Central memory CD8-positive, alpha-beta T cell (primary cell): ENCODE results near the gene CHRNA7.

ENCODE experiments used
- ATAC-seq: fragments of 150-1000 bp; cut with Tn5 transposase; replicated peaks from 2 replicates; pipeline ENCODE4 v1.10.0; 2022; ENCODE audit warnings: mild to moderate bottlenecking, moderate FRiP score, moderate number of reproducible peaks; ENCODE audit not compliant: poor library complexity, severe bottlenecking; ENCODE audit errors: extremely low read depth
- DNase-seq, 2 donors: peaks; one replicate each; pipeline ENCODE4 v3.0.0; 2021; ENCODE audit warnings: low spot score in 2 of 2
- H3K27ac Mint-ChIP-seq: one replicate; pipeline ENCODE4 v1.8.0; 2022; ENCODE audit warnings: low read depth, mild to moderate bottlenecking, moderate library complexity, mixed read lengths
- H3K27me3 Mint-ChIP-seq: one replicate; pipeline ENCODE4 v1.8.0; 2022; ENCODE audit warnings: mixed read lengths
- H3K36me3 Mint-ChIP-seq: one replicate; pipeline ENCODE4 v1.8.0; 2022; ENCODE audit warnings: mild to moderate bottlenecking, moderate library complexity, mixed read lengths; ENCODE audit not compliant: insufficient read depth
- H3K4me1 Mint-ChIP-seq: one replicate; pipeline ENCODE4 v1.8.0; 2022; ENCODE audit warnings: mixed read lengths
- H3K4me3 Mint-ChIP-seq: one replicate; pipeline ENCODE4 v1.8.0; 2022; ENCODE audit warnings: mild to moderate bottlenecking, moderate library complexity, mixed read lengths
- H3K9me3 Mint-ChIP-seq: one replicate; pipeline ENCODE4 v1.8.0; 2022; ENCODE audit warnings: mixed read lengths

CHRNA7 gene

DNA sequence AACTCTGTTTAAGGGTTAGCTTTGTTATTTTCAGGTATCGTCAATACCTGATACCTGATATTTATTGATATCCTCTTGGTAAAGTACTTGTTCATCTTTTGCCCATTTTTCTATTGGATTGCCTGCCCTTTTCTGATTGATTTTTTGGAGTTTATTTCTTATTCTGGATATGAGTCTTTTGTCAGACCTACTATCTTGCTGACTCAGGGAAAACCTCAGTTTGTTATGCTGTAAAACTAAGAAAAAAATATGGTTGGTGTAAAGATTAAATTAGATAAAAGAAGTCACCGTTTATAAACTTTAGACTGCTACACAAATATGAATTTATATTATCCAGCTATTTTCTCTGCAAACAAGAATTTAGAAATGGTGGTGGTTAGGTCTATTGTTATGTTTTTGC is 65.9 kb downstream of the CHRNA7 start:
- DNase-seq (no peak), ATAC-seq (no peak)
- Mint-ChIP-seq H3K9me3 (no peaks in the 10 kb centered on the region), H3K27ac (no peak overlapping the region), H3K4me1 (no peaks in the 10 kb centered on the region), H3K27me3 (peaks cover 50% of the 10 kb centered on the region), H3K4me3 (no peak overlapping the region), H3K36me3 (no peaks in the 10 kb centered on the region)

- peaks cover 42% of the 10 kb centered on the region for H3K27me3 Mint-ChIP-seq
- no peaks in the 10 kb centered on the region for H3K4me1 Mint-ChIP-seq
- no peak overlapping the region for H3K27ac Mint-ChIP-seq
- no peak for ATAC-seq
- no peaks in the 10 kb centered on the region for H3K9me3 Mint-ChIP-seq
- DNase-seq = no peak
- no peaks in the 10 kb centered on the region for H3K36me3 Mint-ChIP-seq
- H3K4me3 Mint-ChIP-seq = no peak overlapping the region
Measured at GRCh38 chr15:32096916-32097617, 66.8 kb downstream of the CHRNA7 start.

DNA sequence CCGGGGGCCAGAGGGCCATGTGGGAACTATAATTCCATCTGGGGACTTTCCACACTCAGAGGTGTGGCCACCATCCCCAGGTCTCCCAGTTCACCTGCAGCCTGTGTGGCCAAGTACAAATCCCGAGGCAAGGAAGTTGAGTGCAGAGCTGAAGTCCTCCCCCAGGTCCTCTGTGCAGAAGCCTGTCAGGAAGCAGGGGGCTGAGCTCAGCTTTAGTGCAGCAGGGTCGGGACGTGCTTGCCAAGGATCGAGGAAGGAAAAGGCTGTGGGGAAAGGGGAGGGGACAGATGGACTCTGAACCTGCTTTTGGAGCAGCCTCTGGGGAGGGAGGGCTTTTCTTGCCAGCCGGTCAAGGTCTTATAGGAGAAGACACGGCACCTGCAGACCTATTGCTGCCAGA is 67.7 kb downstream of the CHRNA7 start:
- DNase-seq (no peak), ATAC-seq (no peak)
- no peak overlapping the region for H3K27ac Mint-ChIP-seq
- H3K9me3 Mint-ChIP-seq = no peaks in the 10 kb centered on the region
- no peaks in the 10 kb centered on the region for H3K36me3 Mint-ChIP-seq
- H3K4me3 Mint-ChIP-seq = no peak overlapping the region
- H3K27me3 Mint-ChIP-seq = peaks cover 33% of the 10 kb centered on the region
- H3K4me1 Mint-ChIP-seq = no peaks in the 10 kb centered on the region

GRCh38 chr15:32099097-32099785 is 68.9 kb downstream of the CHRNA7 start:
- no peaks in the 10 kb centered on the region for H3K4me1 Mint-ChIP-seq
- H3K27me3 Mint-ChIP-seq = peaks cover 45% of the 10 kb centered on the region
- H3K9me3 Mint-ChIP-seq = no peaks in the 10 kb centered on the region
- H3K27ac Mint-ChIP-seq = no peak overlapping the region
- H3K36me3 Mint-ChIP-seq = no peaks in the 10 kb centered on the region
- no peak for ATAC-seq
- H3K4me3 Mint-ChIP-seq = no peak overlapping the region
- no peak for DNase-seq

- ATAC-seq (no peak), DNase-seq (no peak)
- peaks cover 54% of the 10 kb centered on the region for H3K27me3 Mint-ChIP-seq
Measured at GRCh38 chr15:32099956-32100684, 69.8 kb downstream of the CHRNA7 start.

GRCh38 chr15:32104061-32104995 is 74.0 kb downstream of the CHRNA7 start:
- DNase-seq = no peak
- no peak overlapping the region for H3K27ac Mint-ChIP-seq
- no peaks in the 10 kb centered on the region for H3K36me3 Mint-ChIP-seq
- ATAC-seq = no peak
- no peak overlapping the region for H3K4me3 Mint-ChIP-seq
- H3K4me1 Mint-ChIP-seq = no peaks in the 10 kb centered on the region
- H3K9me3 Mint-ChIP-seq = no peaks in the 10 kb centered on the region
- peaks cover 50% of the 10 kb centered on the region for H3K27me3 Mint-ChIP-seq

More at GRCh38 chr15:32099956-32100684, 69.8 kb downstream of the CHRNA7 start:
- no peak overlapping the region for H3K4me3 Mint-ChIP-seq
- no peaks in the 10 kb centered on the region for H3K9me3 Mint-ChIP-seq
- H3K4me1 Mint-ChIP-seq = no peaks in the 10 kb centered on the region
- no peak overlapping the region for H3K27ac Mint-ChIP-seq
- H3K36me3 Mint-ChIP-seq = no peaks in the 10 kb centered on the region

DNA sequence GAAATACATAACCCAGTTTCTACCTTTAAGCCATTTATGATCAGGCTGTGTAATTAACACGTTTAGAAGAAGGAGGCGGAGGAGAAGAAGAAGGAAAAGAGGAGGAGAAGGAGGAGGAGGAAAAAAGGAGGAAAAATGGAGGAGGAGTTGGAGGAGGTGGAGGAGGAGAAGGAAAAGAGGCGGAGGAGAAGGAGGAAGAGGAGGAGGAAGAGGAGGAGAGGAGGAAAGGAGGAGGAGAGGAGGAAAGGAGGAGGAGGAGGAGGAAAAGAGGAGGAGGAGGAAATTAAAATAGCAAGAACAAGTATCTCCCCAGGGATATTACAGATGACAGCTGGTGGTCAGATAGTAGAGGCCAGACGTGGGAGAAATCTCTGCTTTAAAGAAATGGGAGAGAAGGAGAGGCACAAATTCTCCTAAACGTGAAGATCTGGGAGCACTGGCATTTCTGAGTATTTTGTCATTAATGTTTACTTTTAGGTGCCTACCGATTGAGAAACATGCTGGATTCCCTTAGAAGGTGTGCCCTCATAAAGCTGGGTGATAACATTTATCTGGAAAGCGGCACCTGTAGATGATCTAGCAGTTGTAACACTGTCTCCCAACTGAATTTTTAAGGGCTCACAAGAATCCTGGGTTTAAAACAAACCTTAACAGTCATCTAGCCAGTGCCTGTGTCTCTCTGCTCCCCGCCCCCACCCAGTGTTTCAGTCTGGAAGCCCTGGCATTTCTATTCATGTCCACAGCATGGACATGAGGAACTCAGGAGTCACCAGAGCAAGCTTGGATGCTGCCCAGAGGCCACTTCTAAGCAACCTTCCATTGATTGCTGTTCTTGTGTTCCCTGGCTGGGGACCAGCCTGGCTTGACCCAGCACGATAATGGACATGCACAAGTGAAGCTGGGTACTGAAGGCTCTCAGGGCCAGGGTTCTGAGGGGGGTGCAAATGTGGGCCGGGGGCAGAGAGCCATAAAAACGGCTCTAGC is 75.2 kb downstream of the CHRNA7 start:
- no peak for DNase-seq
- Mint-ChIP-seq H3K4me3 (no peak overlapping the region), H3K27me3 (peaks cover 61% of the 10 kb centered on the region), H3K4me1 (no peaks in the 10 kb centered on the region), H3K9me3 (no peaks in the 10 kb centered on the region), H3K27ac (no peak overlapping the region), H3K36me3 (no peaks in the 10 kb centered on the region)
- no peak for ATAC-seq

- Mint-ChIP-seq H3K4me1 (no peaks in the 10 kb centered on the region), H3K4me3 (no peak overlapping the region), H3K9me3 (no peaks in the 10 kb centered on the region), H3K36me3 (no peaks in the 10 kb centered on the region), H3K27ac (no peak overlapping the region), H3K27me3 (peaks cover 67% of the 10 kb centered on the region)
- DNase-seq = no peak
- no peak for ATAC-seq
Measured at GRCh38 chr15:32106401-32107381, 76.4 kb downstream of the CHRNA7 start.

DNA sequence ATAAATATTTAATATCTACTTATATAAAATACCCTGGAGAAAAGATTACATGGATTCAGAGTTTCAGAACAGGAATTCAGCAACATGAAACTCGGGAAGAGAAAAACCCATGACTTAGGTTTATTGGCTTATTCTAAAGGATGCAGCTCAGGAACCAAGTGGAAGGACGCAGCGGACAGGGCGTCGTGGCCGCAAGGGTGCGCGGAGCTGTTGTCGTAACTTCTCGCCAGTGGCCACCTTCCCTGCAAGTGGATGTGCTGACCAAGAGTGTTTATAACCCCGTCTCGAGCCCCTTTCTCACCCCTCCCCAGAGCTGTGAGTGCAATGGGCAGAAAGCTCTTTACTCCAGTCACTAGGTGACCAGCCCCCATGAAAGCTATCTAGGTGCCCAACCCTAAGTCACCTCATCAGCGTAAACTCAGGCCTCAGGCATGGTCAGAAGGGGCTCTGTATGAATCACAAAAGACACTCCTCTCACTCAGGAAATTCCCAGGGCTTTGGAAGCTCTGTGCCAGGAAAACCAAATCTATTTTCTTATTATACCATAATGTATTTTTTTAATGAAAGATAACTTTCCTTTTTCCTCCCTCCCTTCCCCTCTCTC is 77.3 kb downstream of the CHRNA7 start:
- DNase-seq (no peak), ATAC-seq (no peak)
- H3K27ac Mint-ChIP-seq = no peak overlapping the region
- no peak overlapping the region for H3K4me3 Mint-ChIP-seq
- H3K36me3 Mint-ChIP-seq = no peaks in the 10 kb centered on the region
- H3K4me1 Mint-ChIP-seq = no peaks in the 10 kb centered on the region
- H3K27me3 Mint-ChIP-seq = peaks cover 76% of the 10 kb centered on the region
- no peaks in the 10 kb centered on the region for H3K9me3 Mint-ChIP-seq

- no peaks in the 10 kb centered on the region for H3K4me1 Mint-ChIP-seq
- no peak for ATAC-seq
Measured at GRCh38 chr15:32108661-32109060, 78.3 kb downstream of the CHRNA7 start.

More at GRCh38 chr15:32108661-32109060, 78.3 kb downstream of the CHRNA7 start:
- Mint-ChIP-seq H3K4me3 (no peak overlapping the region), H3K36me3 (no peaks in the 10 kb centered on the region), H3K27me3 (peaks cover 81% of the 10 kb centered on the region), H3K27ac (no peak overlapping the region), H3K9me3 (no peaks in the 10 kb centered on the region)
- no peak for DNase-seq
